CD4-positive, alpha-beta T cell (primary cell): Measurements from ENCODE around the gene CD109. TPM values are rescaled to one million over a fixed set of nuclear protein-coding genes. Genes with fewer than 3 reads are reported as not detected.
A peak's percentile ranks its signal among the peaks of the same experiment; 100 is the strongest.

Source experiments
- ATAC-seq: fragments of 200-7000 bp; cut with Tn5 transposase; one replicate; pipeline ENCODE4 v1.10.0; 2022; ENCODE audit warnings: mild to moderate bottlenecking; ENCODE audit not compliant: poor library complexity
- CTCF ChIA-PET: fragments of 350-600 bp; sonication (Branson Sonifier 250); formaldehyde crosslinking; loops from one replicate; lab custom pipeline; 2021; ENCODE audit warnings: antibody characterized with exemption, inconsistent platforms; lab: Charles Lee
- POLR2A ChIA-PET: fragments of 350-600 bp; sonication (Branson Sonifier 250); formaldehyde crosslinking; loops from one replicate; lab custom pipeline; 2021; ENCODE audit warnings: antibody characterized with exemption, inconsistent platforms; lab: Charles Lee
- DNase-seq, 14 experiments: peaks; one replicate each; pipeline ENCODE4 v3.0.0-alpha.2; 2013 to 2020; ENCODE audit warnings: mixed read lengths in 2 of 14
- H3K27ac ChIP-seq, 2 donors: one replicate each; pipeline versions ENCODE4 v1.5.1 to v1.7.0; 2013; ENCODE audit warnings: low read length in 2 of 2, low read depth in 1 of 2, mild to moderate bottlenecking in 1 of 2
- H3K27me3 ChIP-seq, 2 experiments: 1 replicate in 1 of 2; 2 replicates in 1 of 2; pipeline versions ENCODE4 v1.6.1 to v1.7.0; 2013; ENCODE audit warnings: low read length in 2 of 2, control low read depth in 1 of 2, mild to moderate bottlenecking in 1 of 2, moderate library complexity in 1 of 2; ENCODE audit not compliant: insufficient read depth in 2 of 2, control insufficient read depth in 1 of 2
- H3K36me3 ChIP-seq: one replicate; pipeline ENCODE4 v1.6.1; 2013; ENCODE audit warnings: low read length, control low read depth; ENCODE audit not compliant: insufficient read depth
- H3K4me1 ChIP-seq: one replicate; pipeline ENCODE4 v1.6.1; 2013; ENCODE audit warnings: low read length, control low read depth; ENCODE audit not compliant: insufficient read depth
- H3K4me3 ChIP-seq: one replicate; pipeline ENCODE4 v1.5.1; 2013; ENCODE audit warnings: mild to moderate bottlenecking, low read length, moderate library complexity
- H3K9me3 ChIP-seq, 2 experiments: 1 replicate in 1 of 2; 2 replicates in 1 of 2; pipeline versions ENCODE4 v1.6.1 to v1.7.0; 2013; ENCODE audit warnings: low read length in 2 of 2, mild to moderate bottlenecking in 2 of 2, control low read depth in 1 of 2, moderate library complexity in 1 of 2; ENCODE audit not compliant: control insufficient read depth in 1 of 2, insufficient read depth in 1 of 2
- H3K27ac Mint-ChIP-seq: one replicate; pipeline ENCODE4 v1.8.0; 2020; ENCODE audit warnings: mixed read lengths
- H3K27me3 Mint-ChIP-seq: one replicate; pipeline ENCODE4 v1.8.0; 2021; ENCODE audit warnings: mixed read lengths
- H3K36me3 Mint-ChIP-seq: one replicate; pipeline ENCODE4 v1.8.0; 2021; ENCODE audit warnings: low read depth, mixed read lengths
- H3K4me1 Mint-ChIP-seq: one replicate; pipeline ENCODE4 v1.8.0; 2021; ENCODE audit warnings: low read depth, mixed read lengths
- H3K4me3 Mint-ChIP-seq: one replicate; pipeline ENCODE4 v1.8.0; 2020; ENCODE audit warnings: mild to moderate bottlenecking, mixed read lengths
- H3K9me3 Mint-ChIP-seq: one replicate; pipeline ENCODE4 v1.8.0; 2020; ENCODE audit warnings: mixed read lengths
- CTCF ChIP-seq: fragments of 200-600 bp; IDR thresholded peaks from one replicate; pipeline ENCODE4 v1.8.0; 2022; ENCODE audit warnings: antibody characterized with exemption, mild to moderate bottlenecking
- intact Hi-C, 2 experiments: fragments of 100-400 bp; cut with DNase I in 1 of 2; cut with micrococcal nuclease in 1 of 2; formaldehyde crosslinking; loops; one replicate each; pipeline versions ENCODE4 v1.15.1 to v1.9.0; 2023 to 2025; cut with DNase I, micrococcal nuclease
- polyA plus RNA-seq, 2 donors: library from polyadenylated mRNA; unstranded; fragments of 120-200 nt; gene quantifications; one replicate each; pipeline ENCODE4 v1.2.1, GENCODE V29; 2013
- total RNA-seq, 174 experiments: library from RNA in 2 of 174; stranded (reverse) in 2 of 174; gene quantifications; one replicate each; pipeline ENCODE4 v1.2.3 and lab custom pipeline; 2021 to 2026

CD109 gene
- total RNA-seq, result under 1 TPM; 0.75 to 0.80 TPM
- polyA plus RNA-seq (2013, experiment 1 of 2), result 0.68 TPM
- 0.94 TPM for polyA plus RNA-seq (2013, experiment 2 of 2)
- 1.6 to 287 (median 30.8) reads per million in 172 experiments for total RNA-seq (lab: John Stamatoyannopoulos, UW)

GRCh38 chr6:73695619-73696421 is at the start of gene CD109:
CD109 (plus strand) TSS chr6:73696203; CDS start chr6:73696216, 13 bp downstream.
- ChIA-PET CTCF (no interaction called here), POLR2A (no interaction called here)

GRCh38 chr6:73648166-73648565 is 47.8 kb upstream of the CD109 start:
- Mint-ChIP-seq H3K9me3 (no peaks in the 10 kb centered on the region), H3K36me3 (peaks cover 23% of the 10 kb centered on the region), H3K4me3 (no peak overlapping the region), H3K27ac (no peak overlapping the region), H3K27me3 (no peaks in the 10 kb centered on the region), H3K4me1 (peaks cover 38% of the 10 kb centered on the region)
- H3K4me3 ChIP-seq, result no peak overlapping the region
- POLR2A ChIA-PET, result interaction anchor here (0.6 to 1.6 kb wide), 2 partner anchors 99 to 128 kb away, joined by 3 to 5 read pairs; partner anchors contain the start of gene EEF1A1
- intact Hi-C loops, result no loop called here
- ATAC-seq (no peak), DNase-seq (no peak)
- H3K36me3 ChIP-seq, result peaks cover 11% of the 10 kb centered on the region
- no peak for TF ChIP-seq CTCF
- CTCF ChIA-PET, result no interaction called here
- no peak overlapping the region for H3K27ac ChIP-seq
- H3K27me3 ChIP-seq, result no peaks in the 10 kb centered on the region
- no peaks in the 10 kb centered on the region for H3K4me1 ChIP-seq
- no peaks in the 10 kb centered on the region for H3K9me3 ChIP-seq

More at GRCh38 chr6:73695619-73696421, at the start of gene CD109:
- Histone ChIP-seq H3K4me3 (peak within 1 kb of the TSS; percentile 58), H3K36me3 (no peaks in the 10 kb centered on the region), H3K27ac (no peak within 1 kb of the TSS), H3K27me3 (peaks cover 0 to 3% of the 10 kb centered on the region in 2 experiments), H3K9me3 (no peaks in the 10 kb centered on the region), H3K4me1 (peaks cover 14% of the 10 kb centered on the region)
- peak within 1 kb of the TSS; percentile 87 for H3K4me3 Mint-ChIP-seq
- intact Hi-C loops, result loop anchor here in 1 of 2 experiments (1.0 kb wide), 1 partner anchor 29 kb away; no protein-coding TSS in a partner anchor
- peak within 1 kb of the TSS; percentile 82 for H3K27ac Mint-ChIP-seq
- peaks cover 30% of the 10 kb centered on the region for H3K27me3 Mint-ChIP-seq
- ATAC-seq (peak; percentile 78), DNase-seq (peak in 13 of 14 experiments; percentile 9 to 74 (median 44))
- peaks cover 19% of the 10 kb centered on the region for H3K4me1 Mint-ChIP-seq
- TF ChIP-seq CTCF, result no peak
- no peaks in the 10 kb centered on the region for H3K36me3 Mint-ChIP-seq
- no peaks in the 10 kb centered on the region for H3K9me3 Mint-ChIP-seq

- Mint-ChIP-seq H3K27ac (no peak overlapping the region), H3K9me3 (no peaks in the 10 kb centered on the region), H3K36me3 (peaks cover 33% of the 10 kb centered on the region), H3K4me1 (peaks cover 46% of the 10 kb centered on the region), H3K4me3 (peak overlapping the region; percentile 76), H3K27me3 (no peaks in the 10 kb centered on the region)
- ChIA-PET POLR2A (no interaction called here), CTCF (no interaction called here)
- no peak for TF ChIP-seq CTCF
- Histone ChIP-seq H3K27me3 (no peaks in the 10 kb centered on the region), H3K4me3 (no peak overlapping the region), H3K36me3 (peaks cover 11% of the 10 kb centered on the region), H3K4me1 (peaks cover 6% of the 10 kb centered on the region), H3K27ac (no peak overlapping the region), H3K9me3 (no peaks in the 10 kb centered on the region)
- intact Hi-C loops, result loop anchor here in 1 of 2 experiments (2.0 to 10.0 kb wide), 4 partner anchors 135 to 1953 kb away; partner anchors contain the start of genes COX7A2, MTO1 and SENP6
- DNase-seq (no peak), ATAC-seq (no peak)
These were observed 46.2 kb upstream of the CD109 start for GRCh38 chr6:73649783-73650182.
